ENCODE measurements around the gene ASAP2. TPM values are rescaled to one million over a fixed set of nuclear protein-coding genes. Genes with fewer than 3 reads are reported as not detected.
A peak's percentile ranks its signal among the peaks of the same experiment; 100 is the strongest.

ASAP2 gene
- total RNA-seq, 1 donor from 2014 or later: 45.6 TPM

- H3K9me3 Mint-ChIP-seq: peaks cover 4% of the 10 kb centered on the region
- TF ChIP-seq CTCF (conservative IDR thresholded peaks at IDR 0.05): no peak
- no peak overlapping the region for H3K4me3 Mint-ChIP-seq
- peaks cover 78% of the 10 kb centered on the region for H3K4me1 Mint-ChIP-seq (ENCODE audit: unreplicated experiment)
- DNase-seq (ENCODE audit: extremely low spot score, unreplicated experiment): no peak
- H3K27me3 Mint-ChIP-seq: no peaks in the 10 kb centered on the region
- H3K36me3 Mint-ChIP-seq: peaks cover 4% of the 10 kb centered on the region
- H3K27ac Mint-ChIP-seq: no peak overlapping the region
Observed at GRCh38 chr2:9247786-9248185, 41.2 kb downstream of the ASAP2 start.

GRCh38 chr2:9248363-9248762, 41.8 kb downstream of the ASAP2 start:
- peaks cover 79% of the 10 kb centered on the region for H3K4me1 Mint-ChIP-seq (ENCODE audit: unreplicated experiment)
- no peak overlapping the region for H3K4me3 Mint-ChIP-seq
- peaks cover 4% of the 10 kb centered on the region for H3K9me3 Mint-ChIP-seq
- no peak for TF ChIP-seq CTCF (conservative IDR thresholded peaks at IDR 0.05)
- H3K27me3 Mint-ChIP-seq: no peaks in the 10 kb centered on the region
- peaks cover 4% of the 10 kb centered on the region for H3K36me3 Mint-ChIP-seq
- DNase-seq (ENCODE audit: extremely low spot score, unreplicated experiment): no peak
- no peak overlapping the region for H3K27ac Mint-ChIP-seq

GRCh38 chr2:9249020-9249800, 42.6 kb downstream of the ASAP2 start:
- no peak for TF ChIP-seq CTCF (conservative IDR thresholded peaks at IDR 0.05)
- Mint-ChIP-seq H3K36me3 (peaks cover 4% of the 10 kb centered on the region), H3K9me3 (peaks cover 4% of the 10 kb centered on the region), H3K27me3 (no peaks in the 10 kb centered on the region), H3K4me1 (ENCODE audit: unreplicated experiment) (peaks cover 81% of the 10 kb centered on the region), H3K27ac (no peak overlapping the region), H3K4me3 (no peak overlapping the region)
- DNase-seq (ENCODE audit: extremely low spot score, unreplicated experiment): no peak

- no peak overlapping the region for H3K4me3 Mint-ChIP-seq
- H3K9me3 Mint-ChIP-seq: peaks cover 4% of the 10 kb centered on the region
- TF ChIP-seq CTCF (conservative IDR thresholded peaks at IDR 0.05): no peak
- no peaks in the 10 kb centered on the region for H3K27me3 Mint-ChIP-seq
- no peak for DNase-seq (ENCODE audit: extremely low spot score, unreplicated experiment)
- H3K36me3 Mint-ChIP-seq: peaks cover 4% of the 10 kb centered on the region
- peaks cover 77% of the 10 kb centered on the region for H3K4me1 Mint-ChIP-seq (ENCODE audit: unreplicated experiment)
- no peak overlapping the region for H3K27ac Mint-ChIP-seq
Observed at GRCh38 chr2:9250091-9250490, 43.5 kb downstream of the ASAP2 start.

- H3K36me3 Mint-ChIP-seq: peaks cover 4% of the 10 kb centered on the region
- DNase-seq (ENCODE audit: extremely low spot score, unreplicated experiment): no peak
- TF ChIP-seq CTCF (conservative IDR thresholded peaks at IDR 0.05): no peak
- H3K4me3 Mint-ChIP-seq: peak overlapping the region; percentile 14
- peaks cover 4% of the 10 kb centered on the region for H3K9me3 Mint-ChIP-seq
- H3K27me3 Mint-ChIP-seq: no peaks in the 10 kb centered on the region
- H3K4me1 Mint-ChIP-seq (ENCODE audit: unreplicated experiment): peaks cover 77% of the 10 kb centered on the region
- H3K27ac Mint-ChIP-seq: peak overlapping the region; percentile 55
Observed at GRCh38 chr2:9250498-9251153, 44.0 kb downstream of the ASAP2 start.

Data from type B pancreatic cell (in vitro differentiated cells).